GM03348 (cell line): ENCODE results near the gene S100A8.
"Not testable (repeated sequence)": the region's sequence is repeated elsewhere in the genome, so short reads cannot be mapped to it uniquely, and the experiment has no call there.

Source experiments
- DNase-seq: peaks from one replicate; pipeline ENCODE4 v3.0.0; 2012; ENCODE audit warnings: low spot score

The S100A8 gene

DNA sequence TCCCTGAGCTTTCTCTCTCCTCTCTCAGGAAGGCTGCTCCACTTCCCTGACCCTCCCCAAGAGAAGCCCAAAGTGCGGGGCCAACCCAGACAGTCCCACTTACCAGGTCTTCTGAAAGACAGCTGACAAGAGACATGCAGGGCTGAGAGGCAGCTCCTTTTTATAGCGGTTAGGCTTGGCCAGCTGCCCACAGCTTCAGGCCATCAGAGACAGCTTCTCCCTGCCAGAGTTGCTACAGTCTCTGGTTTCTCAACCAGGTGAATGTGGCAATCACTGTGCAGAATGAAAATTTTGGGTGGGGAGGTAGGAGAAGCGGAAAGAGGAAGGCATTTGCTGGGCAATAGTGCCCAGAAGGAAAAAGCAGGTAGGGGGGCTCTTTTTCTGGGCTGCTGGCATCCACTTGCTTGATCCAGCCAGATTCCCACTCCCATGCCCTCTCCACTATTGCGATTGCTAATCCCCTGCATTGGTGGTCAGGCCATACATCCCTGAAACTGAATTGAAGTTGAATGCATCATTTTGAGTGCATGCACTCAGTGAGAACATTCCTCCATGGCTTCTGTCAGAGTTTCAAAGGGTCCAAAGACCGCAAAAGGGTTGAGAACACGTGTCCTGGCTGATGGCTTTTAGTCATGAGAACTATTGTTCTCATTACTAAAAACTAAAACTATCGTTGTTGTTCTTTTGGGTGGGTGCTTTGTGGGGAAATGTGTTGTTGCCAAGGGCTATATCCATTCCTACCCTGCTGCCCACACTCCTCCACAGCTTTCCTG lies at the start of gene S100A8:
S100A8 (minus strand) TSS at position 136 of the 773 bp plus-strand sequence. CDS start 538 bp downstream, outside the sequence.
- DNase-seq = no peak

DNA sequence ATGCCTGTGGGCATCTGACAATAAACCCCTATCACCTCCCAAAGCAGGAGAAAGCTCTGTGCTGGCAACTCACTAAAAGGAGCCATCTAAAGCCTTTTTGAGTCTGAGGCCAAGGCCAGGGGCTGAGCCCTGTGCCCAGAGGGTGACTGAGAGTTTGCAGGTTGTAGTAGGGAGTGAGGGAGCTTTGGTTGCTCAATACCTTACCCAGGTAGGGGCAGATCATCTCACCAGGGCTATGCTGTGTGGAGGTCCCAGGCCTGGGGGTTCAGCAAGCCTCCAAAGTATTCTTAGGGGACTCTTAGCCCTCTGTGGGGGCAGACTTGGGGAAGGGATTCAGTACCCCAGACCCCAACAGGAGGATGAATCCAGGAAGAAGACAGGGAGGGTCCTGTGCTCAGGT lies 48.4 kb upstream of the S100A8 start:
- DNase-seq = no peak

DNA sequence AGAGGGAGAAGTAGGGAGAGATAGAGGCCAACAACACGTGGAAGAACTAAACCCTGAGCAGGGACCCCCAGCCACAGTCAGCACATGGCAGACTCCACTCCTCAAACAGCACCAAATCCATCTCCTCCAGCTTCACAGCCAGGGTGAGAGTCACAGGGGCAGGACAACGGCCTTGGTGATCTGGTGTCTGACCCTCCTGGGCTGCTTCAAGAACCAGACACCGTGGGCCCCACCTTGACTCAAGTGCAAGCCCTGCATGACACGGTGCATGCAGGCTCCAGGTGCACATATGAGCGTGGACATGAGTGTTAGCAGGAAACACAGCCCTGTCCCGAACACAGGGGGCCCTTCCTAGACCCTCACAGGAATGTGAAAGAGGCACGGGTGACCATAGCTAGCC lies 47.7 kb upstream of the S100A8 start:
- DNase-seq = no peak

DNA sequence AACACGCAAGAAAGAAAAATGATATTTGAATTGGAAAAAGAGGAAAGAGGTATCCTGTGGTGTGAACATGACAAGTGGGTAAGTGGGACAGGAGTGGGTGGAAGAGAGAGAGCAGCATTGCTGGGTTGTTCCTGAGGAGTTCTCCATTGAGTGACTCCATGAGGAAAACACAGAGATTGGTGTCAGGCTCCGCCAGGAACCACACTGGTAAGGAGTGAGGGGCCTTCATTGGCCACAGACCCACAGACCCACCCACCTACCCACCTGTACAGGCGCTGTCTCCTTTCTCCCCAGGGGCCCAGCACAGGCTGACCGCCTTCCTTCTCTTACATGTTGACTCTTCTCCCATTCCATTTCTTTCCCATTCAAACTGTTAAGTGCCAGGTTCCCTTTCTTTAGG lies 46.4 kb upstream of the S100A8 start:
- DNase-seq = no peak

DNA sequence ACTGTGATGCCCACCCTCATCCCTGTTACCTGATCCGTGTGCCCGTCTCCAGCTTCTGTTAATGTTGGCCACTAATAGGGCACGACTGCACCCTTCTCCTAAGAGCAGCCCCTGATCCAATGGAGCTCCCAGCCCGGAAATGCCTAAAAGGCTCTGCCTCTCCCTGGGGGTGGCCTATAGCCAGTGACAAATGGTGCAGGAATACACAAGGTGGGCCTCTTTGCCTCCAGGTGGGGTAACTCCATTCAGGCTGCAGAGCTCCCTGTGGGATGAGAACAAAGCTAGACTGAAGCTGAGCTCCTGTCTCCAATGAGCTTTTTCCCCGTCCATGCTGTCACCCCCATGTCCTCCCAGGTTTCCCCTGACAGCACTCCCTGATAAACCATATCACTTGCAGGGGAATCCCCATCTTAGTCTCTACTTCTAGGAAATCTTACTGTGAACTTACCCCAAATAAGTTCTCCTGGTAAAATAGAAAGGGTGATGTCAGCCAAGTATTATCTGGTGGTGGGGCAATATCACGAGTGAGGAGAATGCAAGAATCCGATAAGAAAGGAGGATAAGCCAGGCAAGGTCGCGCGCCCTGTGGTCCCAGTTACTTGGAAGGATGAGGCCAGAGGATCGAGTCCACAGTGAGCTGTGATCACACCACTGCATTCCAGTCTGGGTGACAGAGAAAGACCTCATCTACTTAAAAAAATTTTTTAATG lies 44.0 kb upstream of the S100A8 start:
- no peak for DNase-seq

DNA sequence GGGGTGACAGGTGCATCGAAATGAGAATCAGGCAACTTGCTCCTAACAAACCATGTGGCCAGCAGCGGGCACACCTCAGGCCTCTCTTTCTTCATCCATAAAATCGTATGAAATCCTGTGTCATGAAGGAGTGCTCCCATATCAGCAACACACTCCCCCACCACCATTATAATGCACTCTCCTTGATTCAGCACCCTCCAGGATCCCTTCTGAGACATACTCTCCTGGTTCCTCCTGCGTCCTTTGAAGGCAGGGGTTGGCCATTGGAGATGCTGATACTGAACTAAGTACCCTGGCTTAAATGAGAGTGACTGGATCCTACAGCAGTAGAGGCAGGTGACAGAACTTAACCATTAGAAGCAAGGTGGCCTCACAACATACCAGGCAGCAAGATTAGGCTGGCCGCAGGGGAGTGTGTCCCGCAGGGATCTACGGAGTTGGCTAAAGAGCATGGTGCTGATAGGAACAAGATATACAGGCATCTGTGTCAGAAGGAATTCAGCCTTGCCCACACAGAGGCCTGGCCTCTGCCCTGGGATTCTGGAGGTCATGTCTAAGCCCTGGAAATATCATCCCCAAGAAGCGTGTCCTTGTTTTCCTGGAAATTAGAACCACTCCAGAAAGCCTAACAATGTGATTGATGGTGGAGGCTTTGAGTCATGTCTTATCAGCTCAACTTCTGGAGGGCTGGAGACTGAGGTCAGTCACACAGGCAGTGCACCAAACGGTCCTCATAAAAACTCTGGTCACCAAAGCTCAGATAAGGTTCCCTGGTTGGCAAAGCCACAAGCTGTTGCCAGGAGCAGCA lies 42.2 kb upstream of the S100A8 start:
- DNase-seq = no peak

DNA sequence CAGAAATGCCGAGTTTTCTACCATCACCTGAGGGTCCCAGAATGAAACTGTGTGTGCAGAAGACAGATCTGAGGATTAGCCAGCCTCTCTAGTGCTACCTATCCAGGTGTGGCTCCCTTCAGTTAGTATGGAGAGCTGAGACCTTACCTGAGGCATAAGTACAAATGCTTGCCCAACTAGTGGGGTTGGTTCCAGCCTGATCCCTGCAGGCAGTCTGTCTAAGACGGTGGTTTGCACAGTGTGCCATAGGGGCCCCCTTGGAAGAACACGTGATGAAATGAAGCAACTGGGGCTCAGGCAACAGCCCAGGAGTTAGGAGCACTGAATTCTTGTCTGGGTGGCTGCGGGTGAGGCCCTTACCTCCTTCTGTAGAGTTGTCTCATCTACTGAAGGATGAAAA lies 41.1 kb upstream of the S100A8 start:
- no peak for DNase-seq

DNA sequence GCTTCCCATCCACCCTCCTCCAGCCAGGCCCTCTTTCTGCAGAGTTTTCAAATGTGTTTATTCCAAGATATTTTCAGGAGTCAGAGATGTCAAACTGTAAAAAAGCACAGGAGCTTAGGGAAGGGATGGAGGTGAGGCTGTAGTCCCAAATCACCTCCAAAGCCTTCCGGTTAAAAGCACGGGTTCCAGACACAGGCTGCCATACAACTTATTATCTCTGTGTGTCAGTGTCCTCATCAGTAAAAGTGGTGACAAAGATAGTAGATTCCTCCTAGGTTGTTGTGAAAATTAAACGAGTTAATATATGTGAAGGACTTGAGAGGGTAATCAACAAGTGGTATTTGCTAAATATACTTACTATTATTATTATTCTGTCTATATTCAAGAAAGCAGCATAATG lies 40.6 kb upstream of the S100A8 start:
- DNase-seq = no peak

DNA sequence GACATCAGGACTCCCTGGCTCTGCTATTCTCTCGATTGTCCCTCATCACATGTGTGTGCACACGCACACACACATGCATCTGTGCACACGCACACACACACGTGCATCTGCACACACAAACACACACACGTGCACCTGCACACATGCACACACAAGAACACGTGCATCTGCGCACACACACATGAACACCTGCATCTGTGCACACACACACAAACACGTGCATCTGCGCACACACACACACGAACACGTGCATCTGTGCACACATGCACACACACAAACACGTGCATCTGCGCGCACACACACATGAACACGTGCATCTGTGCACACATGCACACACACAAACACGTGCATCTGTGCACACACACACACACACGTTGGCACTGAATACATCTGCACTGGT lies 40.1 kb upstream of the S100A8 start:
- no peak for DNase-seq

DNA sequence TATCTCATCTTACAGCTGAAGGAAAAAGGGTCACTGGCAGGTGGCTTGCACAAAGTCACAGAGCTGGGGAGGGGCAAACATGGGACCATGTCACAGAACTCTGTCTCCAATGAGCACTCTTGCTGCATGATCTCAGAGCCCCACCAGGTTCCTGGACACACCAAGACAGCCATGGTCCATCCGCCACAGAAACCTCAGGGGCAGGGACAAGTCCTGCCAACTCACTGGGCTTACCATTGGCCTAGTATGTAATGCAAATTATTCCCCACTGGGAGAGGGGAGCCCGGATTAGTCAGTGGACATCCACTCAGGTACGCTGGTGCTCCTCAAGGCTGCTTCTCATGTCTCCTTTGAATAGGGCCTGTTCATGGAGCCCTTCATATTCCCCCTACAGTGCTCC lies 39.7 kb upstream of the S100A8 start:
- no peak for DNase-seq

DNA sequence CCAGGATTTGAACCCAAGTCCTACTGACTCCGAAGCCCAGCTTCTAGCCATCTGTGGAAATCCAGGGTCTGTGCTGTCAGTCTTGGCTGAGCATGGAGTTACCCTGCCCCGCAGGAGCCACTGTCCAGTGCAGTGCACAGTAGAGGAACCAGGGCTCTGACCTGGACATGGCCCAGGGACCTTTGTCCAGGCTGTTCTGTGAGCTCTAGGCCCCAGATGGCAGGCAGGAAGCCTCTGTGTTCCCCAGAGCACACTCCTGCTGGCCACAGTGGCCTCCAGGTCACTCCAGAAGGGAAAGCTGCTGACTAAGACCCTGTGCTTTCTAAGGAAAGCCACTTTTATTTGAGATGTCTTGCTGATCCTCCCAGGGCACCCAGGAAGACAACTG lies 39.3 kb upstream of the S100A8 start:
- no peak for DNase-seq

DNA sequence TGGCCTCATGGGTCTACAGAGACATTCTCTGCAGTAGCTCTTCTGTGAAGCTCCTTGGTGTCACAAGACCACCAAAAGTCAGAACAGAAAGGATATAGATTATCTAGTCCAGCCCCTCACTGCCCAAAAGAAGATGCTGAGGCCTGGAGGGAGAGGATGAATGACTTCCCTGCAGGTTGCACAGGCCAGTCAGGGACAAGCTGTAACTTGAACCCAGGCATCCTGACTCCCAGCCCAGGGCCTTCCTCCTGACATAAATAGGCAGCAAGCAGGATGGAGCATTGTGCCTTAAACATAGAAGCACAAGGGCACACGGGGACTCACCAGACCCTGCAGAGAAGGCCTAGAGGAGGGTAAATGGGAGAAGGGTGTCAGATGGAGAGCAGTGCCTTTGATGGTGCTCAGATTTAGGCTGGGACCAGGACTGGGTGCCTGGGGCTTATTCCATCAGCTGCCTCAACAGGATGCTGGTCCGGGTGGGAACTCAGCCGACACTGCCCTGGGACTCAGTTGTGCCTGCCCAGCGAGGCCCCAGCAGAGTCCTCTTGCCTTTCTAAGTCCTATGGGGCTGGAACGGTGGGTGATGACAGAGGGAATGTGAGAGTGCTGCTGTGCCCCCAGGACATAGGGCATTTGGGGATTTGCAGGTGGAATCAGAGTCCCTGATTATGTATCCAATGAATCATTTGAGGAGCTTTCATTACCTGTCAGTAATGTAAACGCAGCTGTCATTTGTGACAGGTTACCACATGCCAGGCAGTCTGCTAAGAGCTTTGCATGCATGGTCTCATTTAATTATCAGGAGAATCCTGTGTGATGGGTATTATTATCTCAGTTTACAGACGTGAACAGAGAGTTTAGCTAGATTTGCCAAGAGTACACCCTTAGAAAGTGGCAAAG lies 38.6 kb upstream of the S100A8 start:
- DNase-seq = no peak

DNA sequence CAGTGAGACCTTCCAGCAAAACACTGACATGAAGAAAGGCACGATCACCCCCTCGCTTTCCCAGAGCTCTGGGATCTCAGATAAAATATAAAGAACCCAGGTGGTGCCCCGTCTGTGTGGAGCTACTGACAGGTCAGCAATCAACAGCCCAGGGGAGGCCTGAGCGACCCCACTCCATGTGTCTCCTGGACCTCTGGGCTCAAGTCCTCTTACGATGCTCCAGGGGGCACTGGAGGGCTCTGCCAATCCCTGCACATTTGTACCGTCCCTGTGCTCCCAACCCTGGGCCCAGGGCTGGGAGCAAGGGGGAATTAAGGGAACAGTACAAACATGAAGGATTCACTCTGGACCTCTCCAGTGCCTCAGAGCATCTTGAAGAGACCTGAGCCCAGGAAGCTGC lies 37.9 kb upstream of the S100A8 start:
- no peak for DNase-seq

DNA sequence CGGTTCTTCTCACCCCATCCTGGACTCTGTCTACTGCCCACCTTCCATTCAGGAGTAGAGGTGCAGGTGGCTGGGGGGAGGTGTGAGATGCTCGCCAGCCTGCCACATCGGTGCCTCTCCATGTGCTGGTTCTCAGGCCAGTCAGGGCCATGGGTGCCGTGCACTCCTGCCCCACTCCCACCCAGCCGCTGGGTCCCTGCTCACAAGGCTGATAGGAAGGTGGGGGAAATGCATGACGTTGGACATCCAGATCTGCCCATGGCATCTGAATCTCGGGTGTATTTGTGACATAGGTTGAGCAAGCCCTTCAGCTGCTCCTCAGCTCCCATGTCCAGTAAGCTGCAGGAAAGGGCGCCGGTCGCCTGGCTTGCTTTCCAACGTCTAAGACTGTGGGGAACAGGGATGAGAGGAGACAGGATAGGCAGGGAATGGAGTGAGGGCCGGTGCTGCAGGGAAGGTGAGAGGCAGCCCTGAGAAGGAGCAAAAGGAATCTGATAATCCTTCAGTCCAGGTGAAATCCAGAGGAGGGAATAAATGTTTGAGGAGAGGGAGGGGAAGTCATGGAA lies 37.3 kb upstream of the S100A8 start:
- DNase-seq = no peak

DNA sequence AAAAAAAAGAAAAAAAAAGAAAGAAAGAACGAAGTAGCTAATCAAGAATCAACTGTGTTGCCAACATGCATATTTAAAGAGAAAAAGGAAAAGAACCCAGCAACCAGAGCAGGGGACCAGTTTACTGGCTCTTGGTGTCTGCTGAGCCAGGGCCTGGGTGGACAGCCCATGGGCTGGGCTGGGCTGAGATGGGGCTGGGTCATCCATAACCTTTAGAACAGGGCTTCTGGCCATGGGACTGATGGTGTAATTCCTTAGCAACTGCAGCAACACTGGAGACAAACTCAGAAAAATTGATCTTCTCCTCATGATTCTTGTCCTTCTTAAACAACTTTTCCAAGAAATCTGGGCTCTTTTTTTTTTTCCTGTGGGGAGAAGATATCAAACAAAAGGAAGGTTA lies 35.9 kb upstream of the S100A8 start:
- DNase-seq = no peak

DNA sequence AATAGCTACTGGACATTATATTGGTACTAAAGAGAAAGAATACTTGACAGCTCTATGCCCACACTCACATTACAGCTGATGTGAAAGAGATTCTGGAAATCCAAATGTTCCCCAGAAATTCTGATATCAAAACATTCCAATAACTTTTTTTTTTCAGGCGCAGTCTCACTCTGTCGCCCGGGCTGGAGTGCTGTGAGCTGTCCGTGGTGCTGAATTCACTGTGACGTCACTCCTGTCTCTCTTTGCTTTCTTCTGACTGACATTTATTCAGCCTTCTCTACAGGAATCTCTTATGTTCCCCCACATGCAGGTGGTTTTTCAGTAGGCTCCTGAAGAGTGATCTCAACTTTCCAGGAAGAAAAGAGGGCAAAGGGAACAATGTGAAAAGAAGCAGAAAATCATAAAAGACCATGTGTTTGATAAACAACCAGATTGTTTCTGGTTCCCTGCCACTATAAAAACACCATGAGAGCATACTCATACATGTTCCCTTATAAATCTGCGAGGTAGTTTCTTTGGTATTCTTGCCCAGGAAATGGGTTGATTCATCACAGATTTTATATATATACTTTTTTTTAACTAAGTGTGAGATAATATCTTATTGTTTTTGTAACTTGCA lies 31.7 kb upstream of the S100A8 start:
- DNase-seq = peak; percentile 62

DNA sequence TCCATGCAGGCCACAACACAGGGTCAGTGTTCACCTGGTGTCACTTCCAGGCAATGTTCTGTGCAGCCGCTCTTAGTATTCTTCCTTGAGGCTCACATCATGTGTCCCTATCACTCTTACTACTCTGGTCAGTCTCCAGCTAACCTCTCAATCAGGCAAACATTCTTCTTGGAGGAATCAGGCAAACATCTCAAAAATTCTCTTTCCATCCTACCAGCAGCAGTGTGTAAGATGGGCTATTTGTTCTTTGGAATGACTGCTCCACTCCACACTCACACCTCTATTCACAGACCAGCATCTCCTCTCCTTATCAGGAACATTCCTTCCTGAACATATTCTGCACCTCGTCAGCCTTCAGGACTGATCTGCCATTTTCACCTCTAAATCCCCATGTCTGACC lies 29.4 kb upstream of the S100A8 start:
- no peak for DNase-seq

DNA sequence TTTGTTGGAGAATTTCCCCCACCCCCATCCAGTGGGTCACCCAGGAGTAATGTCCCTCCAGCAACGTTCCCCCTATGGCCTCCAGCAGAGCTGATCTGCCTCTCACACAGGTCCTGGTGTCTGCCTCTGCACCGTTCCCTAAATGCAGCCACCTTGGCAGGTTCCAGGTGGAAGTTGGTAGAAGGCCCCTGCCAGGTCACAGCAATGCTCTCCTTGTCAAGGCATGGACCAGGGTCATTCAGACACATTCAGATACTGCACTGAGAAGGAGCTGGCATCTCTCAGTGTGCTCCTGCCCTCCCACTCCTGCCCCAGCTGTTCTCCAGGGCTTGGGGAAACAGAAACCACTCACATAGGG lies 28.5 kb upstream of the S100A8 start:
- not testable (repeated sequence) for DNase-seq

DNA sequence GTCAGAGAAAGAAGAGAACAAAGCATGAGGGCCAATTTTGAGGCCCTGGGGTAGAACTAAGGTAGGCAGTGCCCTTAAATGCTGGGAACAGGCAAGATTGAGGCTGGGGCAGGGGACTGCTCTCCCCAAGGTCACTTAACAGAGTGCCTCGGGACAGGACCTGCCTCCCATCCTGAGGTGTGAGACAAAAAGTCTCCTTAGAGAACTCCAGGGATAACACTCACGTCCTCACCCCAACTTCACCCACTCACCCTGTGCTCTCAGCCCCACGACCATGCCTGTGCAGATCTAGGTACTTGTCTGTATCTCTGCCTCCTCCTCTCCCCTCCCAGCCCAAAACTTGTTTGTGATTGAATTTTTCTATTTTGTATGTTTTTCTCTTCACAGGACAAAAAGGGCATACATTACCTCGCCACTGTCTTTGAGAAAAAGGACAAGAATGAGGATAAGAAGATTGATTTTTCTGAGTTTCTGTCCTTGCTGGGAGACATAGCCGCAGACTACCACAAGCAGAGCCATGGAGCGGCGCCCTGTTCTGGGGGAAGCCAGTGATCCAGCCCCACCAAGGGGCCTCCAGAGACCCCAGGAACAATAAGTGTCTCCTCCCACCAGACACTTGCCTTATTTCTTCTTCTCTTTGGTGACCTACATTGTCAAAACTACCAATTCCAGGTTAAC lies 28.0 kb upstream of the S100A8 start:
- DNase-seq = not testable (repeated sequence)

DNA sequence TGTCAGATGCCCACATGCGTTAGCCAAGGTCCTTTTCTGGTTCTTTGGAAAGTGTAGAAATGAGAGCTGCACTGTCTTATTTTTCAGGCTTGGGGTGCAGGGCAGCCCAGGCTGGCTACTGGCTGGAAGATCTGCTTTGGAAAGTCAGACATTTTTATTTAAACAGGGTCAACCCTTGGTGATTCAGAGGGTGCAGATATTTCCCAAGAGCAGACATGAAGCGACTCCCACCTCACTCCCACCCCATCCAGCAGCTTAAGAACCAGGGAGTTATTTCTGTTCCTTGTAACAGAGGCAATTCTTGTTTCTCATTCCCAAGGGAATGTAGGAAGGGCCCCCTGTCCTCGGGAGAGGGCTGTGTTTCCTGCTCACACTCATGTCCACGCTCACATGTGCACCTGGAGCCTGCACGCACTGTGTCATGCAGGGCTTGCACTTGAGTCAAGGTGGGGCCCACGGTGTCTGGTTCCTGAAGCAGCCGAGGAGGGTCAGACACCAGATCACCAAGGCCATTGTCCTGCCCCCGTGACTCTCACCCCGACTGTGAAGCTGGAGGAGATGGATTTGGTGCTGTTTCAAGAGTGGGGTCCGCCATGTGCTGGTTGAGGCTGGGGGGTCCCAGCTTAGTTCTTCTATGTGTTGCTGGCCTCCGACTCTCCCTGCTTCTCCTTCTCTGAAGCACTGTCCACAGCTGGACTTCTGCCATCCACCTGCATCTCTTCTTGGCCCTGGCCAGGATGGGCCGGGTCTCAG lies 26.4 kb upstream of the S100A8 start:
- DNase-seq = no peak
